Nephron progenitor cell (in vitro differentiated cells): ENCODE results near the gene DNASE1L1.

Experiments
- DNase-seq: peaks from one replicate; pipeline ENCODE4 v3.0.0; 2021
- H3K27ac Mint-ChIP-seq: 2 replicates; pipeline ENCODE4 v1.8.0; 2021; ENCODE audit warnings: mild to moderate bottlenecking, moderate library complexity, mixed read lengths
- H3K27me3 Mint-ChIP-seq: 2 replicates; pipeline ENCODE4 v1.8.0; 2021; ENCODE audit warnings: mild to moderate bottlenecking, low read depth, mixed read lengths; ENCODE audit not compliant: poor library complexity
- H3K36me3 Mint-ChIP-seq: 2 replicates; pipeline ENCODE4 v1.8.0; 2021; ENCODE audit warnings: low read depth, mixed read lengths
- H3K4me1 Mint-ChIP-seq: 2 replicates; pipeline ENCODE4 v1.8.0; 2021; ENCODE audit warnings: mixed read lengths
- H3K4me3 Mint-ChIP-seq: 2 replicates; pipeline ENCODE4 v1.8.0; 2021; ENCODE audit warnings: mild to moderate bottlenecking, moderate library complexity, mixed read lengths
- H3K9me3 Mint-ChIP-seq: 2 replicates; pipeline ENCODE4 v1.8.0; 2021; ENCODE audit warnings: mild to moderate bottlenecking, moderate library complexity, mixed read lengths
- TF ChIP-seq, protein P1 (sequence below): fragments of 200-600 bp; sonication (generic); IDR thresholded peaks from 2 replicates; pipeline ENCODE4 v1.5.0; 2021; ENCODE audit warnings: antibody characterized with exemption

DNASE1L1 gene

GRCh38 chrX:154433605-154434004 lies 24.6 kb upstream of the DNASE1L1 start:
- Mint-ChIP-seq H3K27ac (no peak overlapping the region), H3K36me3 (peaks cover 27% of the 10 kb centered on the region), H3K4me1 (peaks cover 36% of the 10 kb centered on the region), H3K4me3 (no peak overlapping the region), H3K9me3 (peaks cover 62% of the 10 kb centered on the region), H3K27me3 (peaks cover 6% of the 10 kb centered on the region)
- no peak for DNase-seq
- TF ChIP-seq, protein P1, sequence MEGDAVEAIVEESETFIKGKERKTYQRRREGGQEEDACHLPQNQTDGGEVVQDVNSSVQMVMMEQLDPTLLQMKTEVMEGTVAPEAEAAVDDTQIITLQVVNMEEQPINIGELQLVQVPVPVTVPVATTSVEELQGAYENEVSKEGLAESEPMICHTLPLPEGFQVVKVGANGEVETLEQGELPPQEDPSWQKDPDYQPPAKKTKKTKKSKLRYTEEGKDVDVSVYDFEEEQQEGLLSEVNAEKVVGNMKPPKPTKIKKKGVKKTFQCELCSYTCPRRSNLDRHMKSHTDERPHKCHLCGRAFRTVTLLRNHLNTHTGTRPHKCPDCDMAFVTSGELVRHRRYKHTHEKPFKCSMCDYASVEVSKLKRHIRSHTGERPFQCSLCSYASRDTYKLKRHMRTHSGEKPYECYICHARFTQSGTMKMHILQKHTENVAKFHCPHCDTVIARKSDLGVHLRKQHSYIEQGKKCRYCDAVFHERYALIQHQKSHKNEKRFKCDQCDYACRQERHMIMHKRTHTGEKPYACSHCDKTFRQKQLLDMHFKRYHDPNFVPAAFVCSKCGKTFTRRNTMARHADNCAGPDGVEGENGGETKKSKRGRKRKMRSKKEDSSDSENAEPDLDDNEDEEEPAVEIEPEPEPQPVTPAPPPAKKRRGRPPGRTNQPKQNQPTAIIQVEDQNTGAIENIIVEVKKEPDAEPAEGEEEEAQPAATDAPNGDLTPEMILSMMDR: no peak

DNA sequence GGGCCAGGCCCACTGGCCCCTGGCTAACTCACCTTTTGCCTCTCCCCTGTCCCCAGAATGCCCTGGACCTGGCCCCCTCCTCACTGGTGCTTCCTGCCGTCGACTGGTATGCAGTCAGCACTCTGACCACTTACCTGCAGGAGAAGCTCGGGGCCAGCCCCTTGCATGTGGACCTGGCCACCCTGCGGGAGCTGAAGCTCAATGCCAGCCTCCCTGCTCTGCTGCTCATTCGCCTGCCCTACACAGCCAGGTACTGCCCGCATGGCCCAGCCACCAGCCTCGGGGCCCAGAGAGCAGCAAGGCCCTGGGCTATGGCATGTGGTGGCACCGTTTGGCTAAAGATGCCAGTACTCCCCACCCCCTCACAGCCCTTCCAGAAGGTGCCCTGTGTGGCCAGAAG lies 23.2 kb upstream of the DNASE1L1 start:
- peaks cover 27% of the 10 kb centered on the region for H3K36me3 Mint-ChIP-seq
- H3K9me3 Mint-ChIP-seq: peaks cover 62% of the 10 kb centered on the region
- no peak overlapping the region for H3K4me3 Mint-ChIP-seq
- no peak overlapping the region for H3K27ac Mint-ChIP-seq
- H3K4me1 Mint-ChIP-seq: peaks cover 33% of the 10 kb centered on the region
- H3K27me3 Mint-ChIP-seq: peaks cover 6% of the 10 kb centered on the region
- no peak for DNase-seq
- TF ChIP-seq, protein P1: no peak

GRCh38 chrX:154431341-154431740 lies 22.3 kb upstream of the DNASE1L1 start:
- Mint-ChIP-seq H3K27ac (no peak overlapping the region), H3K4me1 (peaks cover 33% of the 10 kb centered on the region), H3K27me3 (peaks cover 6% of the 10 kb centered on the region), H3K4me3 (no peak overlapping the region), H3K36me3 (peaks cover 27% of the 10 kb centered on the region), H3K9me3 (peaks cover 67% of the 10 kb centered on the region)
- no peak for DNase-seq
- TF ChIP-seq, protein P1: no peak

DNA sequence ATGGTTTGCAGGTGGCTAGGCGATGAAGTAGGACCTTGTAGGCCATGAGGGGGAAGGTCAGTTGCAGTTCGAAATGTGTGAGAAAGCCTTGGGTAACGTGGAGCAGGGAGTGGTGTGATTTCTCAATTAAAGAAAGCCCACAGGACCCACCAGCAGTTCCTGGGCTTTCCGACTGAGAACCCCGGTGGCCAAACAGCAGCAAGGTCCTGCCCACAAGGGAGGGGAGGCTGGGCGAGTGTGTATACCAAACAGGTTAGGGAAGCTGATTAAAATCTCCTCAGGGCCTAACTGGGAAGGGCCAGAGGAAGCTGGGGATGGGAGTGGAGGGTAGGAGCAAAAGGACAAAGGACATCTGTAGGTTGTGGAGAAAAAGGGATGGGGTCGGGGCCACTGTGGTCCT lies 21.9 kb upstream of the DNASE1L1 start:
- TF ChIP-seq, protein P1: no peak
- peak overlapping the region; percentile 65 for H3K4me3 Mint-ChIP-seq
- peaks cover 29% of the 10 kb centered on the region for H3K4me1 Mint-ChIP-seq
- H3K27ac Mint-ChIP-seq: peak overlapping the region; percentile 73
- H3K36me3 Mint-ChIP-seq: peaks cover 24% of the 10 kb centered on the region
- H3K27me3 Mint-ChIP-seq: peaks cover 9% of the 10 kb centered on the region
- peaks cover 63% of the 10 kb centered on the region for H3K9me3 Mint-ChIP-seq
- DNase-seq: no peak

GRCh38 chrX:154430479-154430878 lies 21.4 kb upstream of the DNASE1L1 start:
- TF ChIP-seq, protein P1: no peak
- Mint-ChIP-seq H3K4me3 (peak overlapping the region; percentile 65), H3K4me1 (peaks cover 25% of the 10 kb centered on the region), H3K27ac (peak overlapping the region; percentile 73), H3K36me3 (peaks cover 19% of the 10 kb centered on the region), H3K9me3 (peaks cover 58% of the 10 kb centered on the region), H3K27me3 (peaks cover 8% of the 10 kb centered on the region)
- no peak for DNase-seq

DNA sequence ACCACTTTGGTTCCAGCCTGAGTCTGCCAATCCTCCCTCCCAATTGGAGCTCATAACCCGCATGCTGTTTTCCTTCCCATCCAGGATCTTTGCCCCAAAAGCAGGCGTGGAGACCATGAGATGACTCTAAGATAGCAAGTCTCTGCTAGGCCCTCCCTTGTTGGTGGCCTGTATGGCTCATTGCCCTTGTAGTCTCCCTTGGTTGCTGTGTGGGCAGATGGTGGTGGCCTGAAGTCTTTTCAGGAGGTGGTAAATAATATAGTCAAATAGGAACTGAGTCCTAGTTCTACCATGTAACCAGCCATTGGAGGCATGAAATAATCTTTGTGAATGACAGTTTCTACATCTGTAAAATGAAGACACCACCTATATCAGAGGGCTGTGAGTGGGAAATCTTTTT lies 20.7 kb upstream of the DNASE1L1 start:
- Mint-ChIP-seq H3K27ac (no peak overlapping the region), H3K27me3 (peaks cover 8% of the 10 kb centered on the region), H3K4me3 (peak overlapping the region; percentile 80), H3K9me3 (peaks cover 58% of the 10 kb centered on the region), H3K4me1 (peaks cover 25% of the 10 kb centered on the region), H3K36me3 (peaks cover 18% of the 10 kb centered on the region)
- DNase-seq: no peak
- TF ChIP-seq, protein P1: no peak
